HG03565 (cell line): ENCODE data around the gene COL4A5.
"Not testable (repeated sequence)": the region's sequence is repeated elsewhere in the genome, so short reads cannot be mapped to it uniquely, and the experiment has no call there.

Experiments
- ATAC-seq: cut with Tn5 transposase; IDR thresholded peaks from one replicate; pipeline ENCODE4 v1.9.1; 2021; ENCODE audit warnings: mild to moderate bottlenecking, moderate library complexity; ENCODE audit not compliant: unreplicated experiment

COL4A5 gene

DNA sequence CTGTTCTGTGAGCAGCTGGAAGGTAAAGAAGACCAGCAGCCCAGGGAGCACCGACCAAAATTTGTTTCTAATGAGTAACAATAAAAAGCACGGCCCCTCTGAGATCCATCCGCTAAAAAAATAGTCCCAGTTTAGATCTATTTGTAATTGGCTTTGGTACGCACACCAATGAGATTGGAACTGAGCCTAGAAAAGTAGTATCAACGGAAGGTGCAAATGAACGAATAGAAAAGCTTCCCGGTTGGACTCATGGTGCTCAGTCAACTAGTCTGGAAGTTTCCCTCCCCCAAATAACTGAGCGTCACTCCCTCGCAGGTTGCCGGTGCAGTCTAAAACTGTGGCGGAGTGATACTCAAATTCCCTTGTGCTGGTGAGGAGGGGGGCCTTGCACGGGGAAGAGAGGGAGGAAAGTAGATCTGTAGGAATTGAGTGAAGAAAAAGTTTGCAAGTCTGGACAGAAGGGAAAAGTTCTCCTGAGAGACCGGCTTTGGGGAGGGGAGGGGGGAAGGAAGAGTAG, at the start of gene COL4A5:
COL4A5 (plus strand) TSS at position 413 of the 517 bp plus-strand sequence. CDS start 288 bp downstream, outside the sequence.
- no peak for ATAC-seq

DNA sequence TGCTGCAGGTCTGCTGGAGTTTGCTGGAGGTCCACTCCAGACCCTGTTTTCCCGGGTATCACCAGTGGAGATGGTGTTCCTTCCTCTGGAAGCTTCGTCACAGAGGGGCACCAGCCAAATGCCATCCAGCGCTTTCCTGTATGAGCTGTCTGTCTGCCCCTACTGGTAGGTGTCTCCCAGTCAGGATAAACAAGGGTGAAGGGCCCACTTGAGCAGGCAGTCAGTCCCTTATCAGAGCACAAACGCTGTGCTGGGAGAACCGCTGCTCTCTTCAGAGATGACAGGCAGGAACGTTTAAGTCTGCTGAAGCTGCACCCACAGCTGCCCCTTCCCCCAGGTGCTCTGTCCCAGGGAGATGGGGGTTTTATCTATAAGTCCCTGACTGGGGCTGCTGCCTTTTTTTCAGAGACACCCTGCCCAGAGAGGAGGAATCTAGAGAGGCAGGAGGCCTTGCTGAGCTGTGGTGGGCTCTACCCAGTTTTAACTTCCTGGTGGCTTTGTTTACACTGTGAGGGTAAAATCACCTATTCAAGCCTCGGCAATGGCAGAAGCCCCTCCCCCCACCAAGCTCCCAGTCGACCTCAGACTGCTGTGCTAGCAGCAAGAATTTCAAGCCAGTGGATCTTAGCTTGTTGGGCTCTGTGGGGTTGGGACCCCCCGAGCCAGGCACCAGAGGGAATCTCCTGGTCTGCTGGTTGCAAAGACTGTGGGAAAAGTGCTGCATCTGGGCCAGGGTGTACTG, 48.5 kb upstream of the COL4A5 start:
- not testable (repeated sequence) for ATAC-seq

- no peak for ATAC-seq
Observed at GRCh38 chrX:108396188-108396891, 43.3 kb upstream of the COL4A5 start.

DNA sequence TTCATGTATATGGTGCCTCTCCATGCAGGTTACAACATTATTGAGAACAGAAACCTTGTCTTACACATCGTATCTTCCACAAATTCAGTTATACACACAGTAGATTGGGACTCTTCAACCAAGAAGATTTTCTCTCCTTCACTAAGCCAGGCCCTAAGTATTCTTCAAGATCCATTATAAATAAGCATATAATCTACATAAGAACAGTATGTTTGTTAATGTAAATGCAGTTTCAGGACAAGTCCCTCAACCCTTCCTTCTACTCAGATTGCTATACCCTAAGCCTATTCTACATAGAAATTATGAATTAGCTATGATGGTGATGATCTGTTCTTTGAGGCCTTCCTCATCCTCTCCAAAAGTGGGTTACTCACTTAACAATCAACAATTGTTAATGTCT, 42.7 kb upstream of the COL4A5 start:
- no peak for ATAC-seq

DNA sequence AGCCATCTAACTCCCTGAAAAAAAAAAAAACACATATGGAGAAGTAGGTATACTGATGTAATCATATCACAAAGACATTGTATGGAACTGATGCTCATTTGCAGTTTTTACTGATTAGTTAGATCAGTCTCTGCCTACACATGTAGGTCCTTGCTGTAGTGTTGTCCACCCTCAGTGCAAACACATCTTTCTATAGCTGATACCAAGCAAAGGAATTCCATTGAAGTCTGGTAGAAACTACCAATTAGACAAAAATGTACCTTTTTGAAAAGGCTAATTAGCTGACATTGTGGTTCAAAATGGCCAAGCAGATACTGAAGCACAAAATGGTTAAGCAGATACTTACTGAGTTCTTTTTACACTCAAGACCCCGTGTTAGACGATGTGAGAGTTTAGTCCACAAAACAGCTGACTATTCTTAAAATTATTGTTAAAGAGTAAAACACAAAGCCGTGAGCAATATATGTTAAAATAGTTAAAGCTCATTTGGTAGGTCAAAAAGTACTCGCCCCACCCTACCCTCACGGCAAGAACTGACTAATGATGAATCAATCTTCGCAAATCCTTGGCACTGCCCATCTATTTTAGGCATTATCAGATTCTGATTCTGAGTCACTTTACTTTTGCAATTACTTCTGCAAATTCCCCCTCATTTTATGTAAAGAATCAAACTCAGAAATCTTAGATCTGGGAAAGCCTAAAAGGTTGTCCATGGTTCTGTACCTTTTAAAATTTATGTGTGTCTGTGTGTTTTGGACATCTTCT, 41.8 kb upstream of the COL4A5 start:
- no peak for ATAC-seq

GRCh38 chrX:108399418-108400165, 40.0 kb upstream of the COL4A5 start:
- no peak for ATAC-seq

DNA sequence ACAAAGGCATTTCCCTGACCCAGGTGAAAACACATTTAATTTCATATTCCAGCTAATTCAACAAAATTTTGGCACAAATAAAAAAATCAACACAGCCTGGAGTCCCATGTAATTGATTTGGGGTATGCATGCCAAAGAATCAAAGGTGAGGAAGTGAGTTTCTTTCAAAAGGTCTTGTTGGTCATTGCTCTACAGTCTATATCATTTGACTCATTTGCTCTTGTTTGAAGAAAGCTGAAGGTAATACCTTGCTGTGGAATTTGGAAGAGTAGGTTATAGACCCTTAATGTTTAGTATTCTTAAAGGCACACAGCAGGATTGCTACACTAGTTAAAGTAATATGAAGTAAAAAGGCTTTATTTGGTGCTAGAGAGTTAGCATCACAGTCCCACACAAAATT, 26.9 kb upstream of the COL4A5 start:
- no peak for ATAC-seq

DNA sequence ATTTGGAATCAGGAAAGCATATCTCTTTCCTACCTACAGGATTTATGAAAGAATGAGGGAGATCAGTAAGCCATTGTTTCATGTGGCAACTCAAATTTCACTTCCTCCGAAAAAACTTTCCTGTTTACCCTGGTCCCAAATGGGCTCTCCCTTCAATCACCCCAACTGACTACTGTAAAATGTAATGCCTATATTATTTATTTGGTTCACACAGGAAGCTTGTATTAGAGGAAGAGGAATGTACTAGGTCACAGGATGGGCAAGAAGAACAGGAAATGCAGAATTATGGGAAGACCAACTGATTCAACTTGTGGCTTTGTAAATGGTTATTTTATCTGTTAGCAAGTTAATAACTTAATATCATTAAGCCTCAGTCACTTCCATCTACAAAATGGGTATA, 24.5 kb upstream of the COL4A5 start:
- no peak for ATAC-seq

GRCh38 chrX:108415891-108416290, 23.7 kb upstream of the COL4A5 start:
- ATAC-seq: no peak

DNA sequence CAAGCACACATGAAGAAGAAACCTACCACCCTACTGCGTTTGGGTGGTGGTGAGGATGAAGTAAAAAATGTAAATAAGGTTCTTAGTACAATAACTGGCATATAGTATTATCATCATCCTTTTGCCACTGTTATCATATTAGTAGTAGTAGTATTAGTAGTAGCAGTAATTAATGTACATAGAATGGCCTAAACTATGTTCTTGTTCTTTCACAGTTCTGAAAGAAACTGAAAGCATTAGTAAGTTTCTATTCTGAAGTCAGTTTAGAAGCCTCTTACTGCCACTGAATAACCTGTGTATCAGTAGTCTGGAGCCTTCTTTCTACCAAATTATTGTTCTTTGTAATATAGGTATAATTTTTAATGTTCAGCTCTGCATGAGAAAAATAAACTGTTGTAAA, 22.4 kb upstream of the COL4A5 start:
- no peak for ATAC-seq

DNA sequence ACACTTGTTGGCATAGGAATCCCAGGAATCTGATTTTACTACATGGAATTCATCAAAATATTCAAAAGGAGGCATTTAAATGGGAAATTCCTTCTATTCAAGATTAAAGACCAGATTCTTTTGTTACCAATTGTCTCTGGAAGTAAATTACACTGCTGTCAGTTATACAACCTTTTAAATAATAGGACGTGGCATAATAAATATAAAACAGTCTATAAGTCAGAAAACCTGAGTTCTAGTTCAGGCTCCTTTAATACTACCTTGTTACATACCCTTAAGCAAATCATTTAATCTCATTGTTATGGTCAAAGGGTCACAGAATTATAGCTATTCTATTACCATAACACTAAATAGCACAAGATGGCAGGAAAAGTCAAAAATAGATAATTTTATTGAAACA, 20.2 kb upstream of the COL4A5 start:
- no peak for ATAC-seq

DNA sequence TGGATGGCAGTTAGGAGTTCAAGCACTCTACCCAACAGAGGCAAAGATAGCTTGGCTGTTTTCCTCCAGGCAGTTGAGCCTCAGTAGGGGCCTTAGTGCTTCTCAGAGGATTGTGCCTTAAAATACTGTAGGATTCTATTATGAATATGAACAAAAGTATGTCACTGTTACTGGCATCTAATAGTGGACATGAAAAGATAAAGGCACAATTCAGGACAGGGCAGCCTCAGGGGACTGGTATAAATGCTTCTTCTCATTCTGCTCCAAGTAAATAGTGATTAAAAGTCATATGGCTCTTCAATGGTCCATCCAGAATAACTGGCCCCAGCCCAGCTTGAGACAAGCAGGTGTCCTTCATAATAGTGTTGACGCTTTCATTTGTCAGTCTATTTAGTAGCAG, 19.2 kb upstream of the COL4A5 start:
- no peak for ATAC-seq

GRCh38 chrX:108426262-108426661, 13.4 kb upstream of the COL4A5 start:
- no peak for ATAC-seq

GRCh38 chrX:108435261-108435660, 4.4 kb upstream of the COL4A5 start:
- ATAC-seq: no peak

DNA sequence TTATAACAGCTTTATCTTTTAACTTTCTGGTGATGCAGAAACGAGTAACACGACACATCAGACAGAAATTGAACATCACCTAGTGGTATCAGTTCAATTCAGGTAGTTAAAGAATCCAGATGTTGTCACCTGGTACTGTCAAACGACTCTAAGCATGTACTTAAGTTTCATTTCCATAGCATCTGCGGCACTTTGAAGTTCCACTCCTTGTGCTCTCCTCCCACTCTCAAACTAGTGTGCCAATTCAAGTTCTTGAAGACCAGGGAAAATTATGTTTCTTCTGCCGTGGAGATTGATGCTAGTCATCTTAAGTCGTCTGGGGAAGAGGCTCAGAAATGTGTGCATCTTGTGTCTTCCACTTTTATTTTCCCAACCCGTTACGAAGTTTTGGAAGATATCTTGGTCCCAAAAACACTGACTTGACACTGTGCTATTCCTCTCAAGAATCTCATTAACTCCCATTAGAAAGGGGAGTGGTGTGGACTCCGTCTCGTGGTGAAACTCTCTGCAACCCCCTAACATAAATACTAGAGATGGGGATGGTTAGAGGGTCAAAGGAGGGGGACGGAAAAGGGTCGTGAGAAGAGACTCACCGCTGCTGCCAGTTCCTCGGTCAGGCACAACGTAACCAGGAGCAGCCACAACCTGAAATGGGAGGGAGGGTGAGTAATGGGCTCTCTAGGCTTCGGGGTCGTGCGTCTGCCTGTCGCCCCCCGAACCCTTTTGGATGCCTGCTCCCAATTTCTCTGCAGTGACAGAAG, 2.1 kb upstream of the COL4A5 start:
- ATAC-seq: no peak

DNA sequence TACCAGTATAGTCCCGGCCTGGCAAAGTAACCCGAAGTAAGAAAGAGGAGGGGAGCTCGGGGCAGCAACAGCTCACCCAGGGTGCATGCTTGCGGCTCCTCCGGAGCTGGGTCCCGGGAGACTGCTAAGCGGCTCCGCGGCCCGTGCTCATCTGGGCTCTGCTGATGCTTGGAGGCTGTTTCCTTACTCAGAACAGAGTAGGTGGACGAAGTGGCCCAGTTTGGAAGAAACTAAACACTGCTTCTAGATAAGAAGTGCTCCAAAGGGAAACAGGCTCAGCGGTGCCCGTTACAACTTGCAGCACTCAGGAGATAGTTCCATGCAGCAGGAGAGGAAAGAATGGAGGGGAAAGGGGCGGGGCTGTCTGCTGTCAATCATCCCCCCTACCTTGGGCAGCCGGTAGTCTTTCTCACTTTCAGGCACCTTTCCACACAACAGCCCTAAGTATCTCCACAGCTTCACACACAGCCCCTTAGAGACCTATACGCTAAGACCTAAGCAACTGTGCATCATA, 1.5 kb upstream of the COL4A5 start, which contains the start of gene COL4A6:
COL4A6 (minus strand) TSS at position 313 of the 514 bp plus-strand sequence; CDS start at position 87, 226 bp downstream.
- ATAC-seq: no peak

DNA sequence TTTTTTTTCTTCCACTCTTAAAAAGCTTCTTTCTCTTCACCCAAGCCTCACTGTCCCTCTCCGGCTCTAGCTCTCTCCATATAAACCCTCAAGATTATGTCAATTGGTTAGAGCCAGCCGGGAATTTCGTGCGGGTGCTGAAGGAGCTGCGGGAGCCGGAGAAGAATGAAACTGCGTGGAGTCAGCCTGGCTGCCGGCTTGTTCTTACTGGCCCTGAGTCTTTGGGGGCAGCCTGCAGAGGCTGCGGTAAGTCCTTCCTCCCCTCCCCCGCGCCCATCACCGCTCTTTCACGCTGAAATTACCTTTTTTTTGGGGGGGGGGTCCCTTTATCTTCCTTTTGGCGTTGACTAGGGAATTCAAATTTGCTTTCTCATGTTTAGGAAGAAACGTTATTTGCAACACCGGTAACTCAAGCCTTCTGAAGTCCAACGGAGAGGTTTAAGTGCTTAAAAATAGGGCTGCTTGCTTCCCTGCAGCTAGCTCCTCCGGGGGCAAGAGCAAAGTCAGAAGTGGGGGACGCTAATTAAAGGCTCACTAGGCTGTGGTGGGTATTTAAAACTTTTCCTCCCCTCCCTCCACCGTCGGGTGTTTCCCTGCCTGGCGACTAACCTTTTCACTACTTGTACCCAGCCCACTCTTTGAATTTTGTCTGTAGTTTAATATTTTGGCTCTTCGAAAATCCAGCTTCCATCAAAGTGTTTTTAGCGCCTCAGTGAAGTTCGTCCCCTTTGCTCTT, 491 bp downstream of the COL4A5 start:
- ATAC-seq: no peak

DNA sequence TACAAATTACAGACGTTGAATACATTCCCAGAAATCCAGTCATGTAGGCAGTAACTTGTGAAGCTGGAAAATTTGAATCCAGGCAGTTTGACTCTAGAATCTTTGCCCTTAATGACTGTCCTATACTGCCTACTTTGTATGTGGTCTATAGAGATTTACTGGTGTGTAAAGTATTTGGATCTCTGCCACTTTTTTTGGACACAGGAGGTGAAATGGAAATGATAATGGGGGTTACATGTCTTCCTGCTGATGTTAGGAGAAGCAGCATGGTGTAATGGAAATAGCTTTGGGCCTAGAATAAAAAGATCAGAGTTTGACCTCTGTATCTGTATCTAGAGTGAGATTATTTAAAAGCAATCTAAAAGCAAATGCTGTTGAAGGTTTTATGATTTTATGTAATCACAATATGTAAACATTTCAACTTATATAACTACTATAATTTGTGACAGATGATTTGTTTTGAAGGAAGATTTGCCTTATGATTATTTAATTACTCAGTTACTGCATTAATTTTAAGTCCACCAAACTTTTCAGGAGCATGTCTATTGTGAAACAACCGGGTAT, 3.3 kb downstream of the COL4A5 start:
- no peak for ATAC-seq

DNA sequence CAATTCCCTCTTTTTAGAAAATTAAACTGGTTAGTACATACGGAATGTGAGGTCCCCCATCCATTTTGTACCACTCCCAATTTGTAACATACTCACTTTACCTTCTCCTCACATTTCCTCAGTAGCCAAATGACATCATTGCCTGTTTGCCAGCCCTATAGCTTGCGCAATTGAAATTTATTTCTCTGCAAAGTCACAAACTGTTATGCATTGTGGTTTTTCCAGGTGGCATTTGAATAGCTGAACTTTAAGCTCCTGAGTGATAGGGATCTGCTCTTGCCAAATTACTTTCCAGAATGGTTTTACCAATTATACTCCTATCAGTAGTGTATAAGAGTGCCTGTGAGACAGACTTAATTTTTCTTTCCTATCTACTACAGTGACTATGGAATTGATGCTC, 7.7 kb downstream of the COL4A5 start:
- no peak for ATAC-seq
